ENCODE measurements around the gene ZMYND10.

The ZMYND10 gene

DNA sequence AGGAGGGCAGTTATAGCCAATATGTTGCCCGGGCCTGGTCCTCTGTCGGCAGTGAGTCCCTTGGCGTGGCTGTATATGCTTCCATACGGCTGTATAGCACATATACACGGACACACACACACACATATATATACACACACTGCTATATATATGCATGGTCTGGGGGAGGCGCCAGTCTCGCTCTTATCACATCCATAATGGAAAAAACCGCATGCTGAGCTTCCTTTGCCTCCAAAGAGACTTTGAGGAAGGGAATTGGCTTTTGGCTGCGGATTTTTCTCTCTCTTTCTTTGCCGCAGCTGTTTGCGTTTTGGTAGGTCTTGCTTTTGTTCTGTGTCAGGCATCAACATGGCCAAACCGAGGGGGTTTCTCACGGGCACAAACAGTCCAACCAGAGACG lies 25.1 kb upstream of the ZMYND10 start:
- DNase-seq (ENCODE audit: low read depth): no peak
- TF ChIP-seq, protein P1, sequence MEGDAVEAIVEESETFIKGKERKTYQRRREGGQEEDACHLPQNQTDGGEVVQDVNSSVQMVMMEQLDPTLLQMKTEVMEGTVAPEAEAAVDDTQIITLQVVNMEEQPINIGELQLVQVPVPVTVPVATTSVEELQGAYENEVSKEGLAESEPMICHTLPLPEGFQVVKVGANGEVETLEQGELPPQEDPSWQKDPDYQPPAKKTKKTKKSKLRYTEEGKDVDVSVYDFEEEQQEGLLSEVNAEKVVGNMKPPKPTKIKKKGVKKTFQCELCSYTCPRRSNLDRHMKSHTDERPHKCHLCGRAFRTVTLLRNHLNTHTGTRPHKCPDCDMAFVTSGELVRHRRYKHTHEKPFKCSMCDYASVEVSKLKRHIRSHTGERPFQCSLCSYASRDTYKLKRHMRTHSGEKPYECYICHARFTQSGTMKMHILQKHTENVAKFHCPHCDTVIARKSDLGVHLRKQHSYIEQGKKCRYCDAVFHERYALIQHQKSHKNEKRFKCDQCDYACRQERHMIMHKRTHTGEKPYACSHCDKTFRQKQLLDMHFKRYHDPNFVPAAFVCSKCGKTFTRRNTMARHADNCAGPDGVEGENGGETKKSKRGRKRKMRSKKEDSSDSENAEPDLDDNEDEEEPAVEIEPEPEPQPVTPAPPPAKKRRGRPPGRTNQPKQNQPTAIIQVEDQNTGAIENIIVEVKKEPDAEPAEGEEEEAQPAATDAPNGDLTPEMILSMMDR (conservative IDR thresholded peaks at IDR 0.05; ENCODE audit: low read depth, low read length): peak; percentile 28
- no peak overlapping the region for H3K4me3 ChIP-seq (ENCODE audit: low read length)

DNA sequence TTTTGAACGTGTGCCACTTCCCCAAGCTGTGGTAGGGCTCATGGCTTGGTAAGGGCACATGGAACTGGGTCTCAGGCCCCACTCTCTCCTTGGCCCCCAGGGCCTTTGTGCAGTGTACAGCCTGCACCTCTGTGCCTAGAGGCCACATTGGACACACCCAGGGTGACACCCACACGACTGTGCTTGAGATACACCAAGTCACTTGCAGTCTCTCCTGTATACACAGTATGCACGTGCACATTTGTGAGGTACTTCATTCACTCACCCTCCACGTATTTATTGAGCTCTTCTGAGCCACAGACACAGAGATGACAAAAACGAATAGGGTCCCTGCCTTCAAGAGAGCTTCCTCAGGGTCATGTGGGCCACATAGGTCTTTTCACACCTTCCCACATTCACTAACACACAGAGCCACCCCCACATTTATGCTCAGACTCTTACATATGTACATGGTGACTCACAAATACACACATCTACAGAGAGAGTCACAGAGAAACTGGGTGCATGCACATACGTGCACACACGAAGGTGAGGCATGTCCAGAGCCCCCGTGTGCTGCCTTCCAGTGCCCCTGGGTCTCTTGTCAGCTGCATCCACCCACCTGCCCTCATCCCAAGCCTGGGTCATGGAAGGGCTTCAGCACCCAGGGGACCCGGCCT lies 23.6 kb upstream of the ZMYND10 start:
- H3K4me3 ChIP-seq (ENCODE audit: low read length): no peak overlapping the region
- TF ChIP-seq, protein P1 (conservative IDR thresholded peaks at IDR 0.05; ENCODE audit: low read depth, low read length): no peak
- DNase-seq (ENCODE audit: low read depth): no peak

DNA sequence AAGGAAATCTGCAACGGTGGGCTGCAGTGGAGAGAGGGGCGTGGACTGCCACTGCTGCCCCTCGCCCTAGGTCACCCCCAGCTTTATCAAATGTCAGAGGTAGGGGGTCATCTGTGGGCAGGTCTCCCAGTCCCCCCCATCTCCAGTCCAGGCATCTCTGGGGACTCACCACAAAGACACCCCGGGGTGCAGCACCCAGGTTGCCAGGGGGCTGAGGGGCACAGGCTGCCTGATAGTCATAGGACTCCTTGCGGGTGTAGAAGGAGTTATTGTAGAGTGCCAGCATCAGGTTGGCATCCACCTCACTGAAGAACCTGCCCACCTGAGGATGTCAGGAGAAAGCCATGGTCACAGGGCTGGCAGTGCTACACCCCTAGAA lies 20.3 kb upstream of the ZMYND10 start:
- DNase-seq (ENCODE audit: low read depth): no peak
- TF ChIP-seq, protein P1 (conservative IDR thresholded peaks at IDR 0.05; ENCODE audit: low read depth, low read length): no peak
- H3K4me3 ChIP-seq (ENCODE audit: low read length): no peak overlapping the region

DNA sequence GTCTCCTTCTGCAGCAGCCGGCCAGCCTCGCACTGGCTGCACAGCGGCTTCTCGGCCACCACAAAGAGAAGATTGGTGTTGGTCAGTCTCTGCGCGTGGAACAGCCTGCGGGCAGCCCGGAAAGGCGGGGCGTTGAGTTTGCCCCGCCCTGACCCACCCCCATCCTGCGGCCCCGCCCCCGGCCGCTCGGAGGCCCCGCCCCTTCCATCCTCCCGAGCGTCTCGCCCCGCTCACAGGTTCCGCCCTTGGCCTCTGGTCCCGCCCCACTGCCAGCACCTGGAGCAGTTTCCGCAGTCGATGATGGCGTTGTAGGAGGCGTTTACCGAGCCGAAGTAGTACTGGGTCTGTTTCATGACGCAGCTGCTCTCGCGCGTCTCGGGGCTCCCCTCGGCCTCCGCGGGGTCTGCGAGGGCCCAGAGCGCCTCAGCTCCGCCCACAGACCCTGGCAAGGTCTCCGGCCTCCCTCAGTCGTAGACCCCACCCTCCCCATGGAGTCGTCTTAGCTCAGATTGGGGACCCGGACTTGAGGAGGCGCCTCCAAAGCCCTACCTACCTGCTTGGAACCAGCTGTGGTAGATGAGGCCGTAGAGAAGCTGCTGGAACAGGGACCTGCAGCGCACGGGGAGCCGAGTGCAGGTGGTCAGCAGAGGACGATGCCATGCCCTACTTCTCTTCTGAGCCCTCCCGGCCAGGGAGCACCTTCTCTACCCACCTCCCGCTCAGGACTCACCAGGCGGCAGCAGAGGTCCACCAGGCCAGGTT lies 19.7 kb upstream of the ZMYND10 start:
- TF ChIP-seq, protein P1 (conservative IDR thresholded peaks at IDR 0.05; ENCODE audit: low read depth, low read length): no peak
- DNase-seq (ENCODE audit: low read depth): peak; percentile 20
- H3K4me3 ChIP-seq (ENCODE audit: low read length): peak overlapping the region; percentile 48

DNA sequence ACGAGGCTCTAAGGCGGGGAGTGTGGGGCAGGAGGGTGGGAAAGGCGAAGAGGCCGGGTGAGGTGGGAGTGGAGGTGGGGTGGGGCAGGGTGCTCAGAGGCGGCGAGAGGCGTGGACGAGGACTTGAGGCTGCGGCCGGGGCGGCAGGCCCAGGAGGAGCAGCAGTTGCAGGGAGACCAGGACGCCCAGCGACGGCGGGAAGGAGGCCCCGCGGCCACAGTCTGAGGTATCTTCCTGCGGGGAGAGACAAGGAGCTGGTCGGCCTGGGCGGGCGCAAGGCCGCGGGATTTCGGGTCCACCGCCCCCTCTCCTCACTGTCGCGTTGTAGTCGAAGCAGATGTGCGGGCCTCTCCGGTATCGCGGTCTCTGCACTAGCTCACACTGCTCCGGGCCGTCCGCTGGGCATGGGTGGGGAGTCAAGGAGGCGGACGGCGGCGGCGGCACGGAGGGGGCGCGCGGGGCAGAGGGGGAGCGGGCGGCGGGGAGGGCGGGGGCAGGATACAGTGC lies 19.1 kb upstream of the ZMYND10 start:
- no peak for DNase-seq (ENCODE audit: low read depth)
- TF ChIP-seq, protein P1 (conservative IDR thresholded peaks at IDR 0.05; ENCODE audit: low read depth, low read length): no peak
- peak overlapping the region; percentile 48 for H3K4me3 ChIP-seq (ENCODE audit: low read length)

DNA sequence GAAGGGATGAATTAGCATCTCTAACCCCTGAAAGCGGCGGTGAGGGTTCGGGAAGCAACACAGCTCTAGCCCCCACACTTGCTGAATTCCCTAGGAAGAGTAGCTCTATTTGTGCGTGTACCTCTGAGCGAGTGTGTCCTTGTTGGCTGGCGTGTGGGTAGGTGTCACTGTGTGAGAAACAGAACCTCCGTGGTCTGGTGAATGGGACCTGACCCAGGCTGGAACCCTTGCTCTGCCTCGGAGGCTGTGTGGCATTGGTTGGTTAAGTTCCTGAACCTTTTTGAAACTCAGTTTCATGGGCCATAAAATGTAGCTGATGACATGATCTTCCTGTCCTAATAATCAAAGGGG lies 14.2 kb upstream of the ZMYND10 start:
- peak overlapping the region; percentile 81 for H3K4me3 ChIP-seq (ENCODE audit: low read length)
- TF ChIP-seq, protein P1 (conservative IDR thresholded peaks at IDR 0.05; ENCODE audit: low read depth, low read length): no peak

More for the DNA sequence above, 14.2 kb upstream of the ZMYND10 start:
- no peak for DNase-seq (ENCODE audit: low read depth)
